ENCODE data around the gene TCF15. TPM values are rescaled to one million over a fixed set of nuclear protein-coding genes. Genes with fewer than 3 reads are reported as not detected.

The TCF15 gene
- total RNA-seq, 1 donor from 2014 or later: 0.50 TPM

- Mint-ChIP-seq H3K4me3 (ENCODE audit: unreplicated experiment) (no peak overlapping the region), H3K27me3 (ENCODE audit: low read depth) (peaks cover 60% of the 10 kb centered on the region), H3K9me3 (ENCODE audit: low read depth) (peaks cover 13% of the 10 kb centered on the region), H3K4me1 (ENCODE audit: low read depth) (peaks cover 4% of the 10 kb centered on the region), H3K27ac (ENCODE audit: unreplicated experiment) (no peak overlapping the region), H3K36me3 (ENCODE audit: low read depth) (peaks cover 5% of the 10 kb centered on the region)
- no peak for DNase-seq (ENCODE audit: low spot score)
- TF ChIP-seq CTCF (IDR thresholded peaks at IDR 0.05): no peak
Measured at GRCh38 chr20:615514-615913, 5.4 kb upstream of the TCF15 start.

DNA sequence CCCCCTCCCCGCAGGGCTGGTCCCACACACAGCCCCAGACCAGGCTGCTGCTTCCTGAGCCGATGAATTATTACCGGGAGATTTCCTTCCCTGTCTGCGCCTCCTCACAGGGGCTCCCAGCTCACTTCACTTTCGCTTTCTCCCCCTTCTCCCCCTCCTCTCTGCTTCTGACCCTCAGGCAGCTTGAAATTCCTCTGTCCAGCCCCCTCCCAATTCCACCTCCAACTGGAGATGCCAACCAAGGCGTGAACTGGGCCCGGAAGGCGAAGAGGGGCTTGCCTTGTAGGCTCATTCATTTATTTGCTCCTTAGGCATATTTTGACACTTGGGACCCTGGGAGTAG lies 1.7 kb upstream of the TCF15 start:
- peaks cover 50% of the 10 kb centered on the region for H3K27me3 Mint-ChIP-seq (ENCODE audit: low read depth)
- H3K4me3 Mint-ChIP-seq (ENCODE audit: unreplicated experiment): no peak overlapping the region
- no peak for TF ChIP-seq CTCF (IDR thresholded peaks at IDR 0.05)
- no peak overlapping the region for H3K27ac Mint-ChIP-seq (ENCODE audit: unreplicated experiment)
- no peaks in the 10 kb centered on the region for H3K9me3 Mint-ChIP-seq (ENCODE audit: low read depth)
- H3K4me1 Mint-ChIP-seq (ENCODE audit: low read depth): peaks cover 4% of the 10 kb centered on the region
- DNase-seq (ENCODE audit: low spot score): peak; percentile 20
- peaks cover 4% of the 10 kb centered on the region for H3K36me3 Mint-ChIP-seq (ENCODE audit: low read depth)

DNA sequence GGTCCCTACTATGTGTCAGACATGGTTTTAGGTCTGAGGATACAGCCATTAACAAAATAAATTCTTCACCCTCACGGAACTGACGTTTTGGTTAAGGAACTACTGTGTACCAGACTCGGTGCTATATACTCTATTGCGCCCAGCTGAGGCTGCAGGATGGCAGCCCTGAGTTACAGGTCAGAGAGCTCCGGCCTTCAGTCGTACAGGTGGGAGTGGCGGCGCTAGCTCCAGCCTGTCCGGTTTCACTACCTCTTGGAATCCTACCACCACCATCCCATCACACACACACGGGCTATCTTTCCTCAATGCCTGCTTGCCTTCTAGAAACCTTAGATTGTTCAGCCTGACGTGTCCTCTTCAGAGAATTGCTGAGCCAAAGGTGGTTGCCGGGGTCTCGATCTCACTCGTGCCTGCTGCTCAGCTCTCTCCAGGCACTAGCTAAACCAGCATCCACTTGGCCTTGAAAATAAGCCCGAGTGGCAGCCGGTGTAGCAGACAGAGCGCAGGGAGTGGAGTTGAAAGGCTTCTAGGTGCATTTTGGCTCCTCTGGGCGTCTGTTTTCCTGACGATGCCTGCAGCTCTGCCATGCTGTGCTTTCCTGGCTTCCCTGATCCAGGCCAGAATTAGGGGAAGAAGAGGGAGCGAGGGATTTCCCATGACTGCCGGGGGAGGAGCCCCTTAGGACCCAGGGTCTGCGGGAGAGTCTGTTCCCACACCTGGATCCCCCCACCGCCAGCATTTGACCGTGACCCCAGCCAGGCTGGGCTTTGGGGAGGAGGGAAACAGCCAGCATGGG lies 1.1 kb upstream of the TCF15 start:
- TF ChIP-seq CTCF (IDR thresholded peaks at IDR 0.05): no peak
- Mint-ChIP-seq H3K36me3 (ENCODE audit: low read depth) (peaks cover 4% of the 10 kb centered on the region), H3K27ac (ENCODE audit: unreplicated experiment) (no peak overlapping the region), H3K9me3 (ENCODE audit: low read depth) (no peaks in the 10 kb centered on the region), H3K4me1 (ENCODE audit: low read depth) (peaks cover 5% of the 10 kb centered on the region), H3K4me3 (ENCODE audit: unreplicated experiment) (peak overlapping the region; percentile 25), H3K27me3 (ENCODE audit: low read depth) (peaks cover 46% of the 10 kb centered on the region)
- DNase-seq (ENCODE audit: low spot score): peak; percentile 54

GRCh38 chr20:609371-609964 lies 641 bp downstream of the TCF15 start:
- H3K4me1 Mint-ChIP-seq (ENCODE audit: low read depth): peaks cover 15% of the 10 kb centered on the region
- peak overlapping the region; percentile 6 for H3K4me3 Mint-ChIP-seq (ENCODE audit: unreplicated experiment)
- no peak for DNase-seq (ENCODE audit: low spot score)
- no peak overlapping the region for H3K27ac Mint-ChIP-seq (ENCODE audit: unreplicated experiment)
- peaks cover 45% of the 10 kb centered on the region for H3K27me3 Mint-ChIP-seq (ENCODE audit: low read depth)
- no peak for TF ChIP-seq CTCF (IDR thresholded peaks at IDR 0.05)
- no peaks in the 10 kb centered on the region for H3K9me3 Mint-ChIP-seq (ENCODE audit: low read depth)
- peaks cover 4% of the 10 kb centered on the region for H3K36me3 Mint-ChIP-seq (ENCODE audit: low read depth)

DNA sequence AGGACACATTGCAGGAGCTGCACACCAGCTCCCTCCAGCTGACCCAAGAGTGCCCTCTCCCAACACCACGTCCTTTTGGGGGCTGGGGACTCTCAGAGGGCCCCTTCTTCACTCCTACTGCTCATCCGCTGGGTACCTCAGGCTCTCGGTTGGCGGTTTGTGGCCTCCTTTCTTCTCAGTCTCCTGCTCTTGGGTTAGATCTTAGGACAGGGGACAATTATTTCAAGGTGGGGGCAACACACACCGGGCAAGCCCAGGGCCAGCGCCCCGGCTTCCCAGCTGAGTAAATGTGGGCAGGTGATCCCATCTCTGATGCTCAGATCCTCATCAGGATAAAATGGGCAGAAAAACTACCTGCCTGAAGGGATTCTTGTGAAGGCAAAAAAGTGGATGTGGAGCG lies 1.1 kb downstream of the TCF15 start:
- TF ChIP-seq CTCF (IDR thresholded peaks at IDR 0.05): no peak
- no peak for DNase-seq (ENCODE audit: low spot score)
- Mint-ChIP-seq H3K27ac (ENCODE audit: unreplicated experiment) (no peak overlapping the region), H3K36me3 (ENCODE audit: low read depth) (peaks cover 4% of the 10 kb centered on the region), H3K4me1 (ENCODE audit: low read depth) (peaks cover 15% of the 10 kb centered on the region), H3K27me3 (ENCODE audit: low read depth) (peaks cover 45% of the 10 kb centered on the region), H3K4me3 (ENCODE audit: unreplicated experiment) (peak overlapping the region; percentile 6), H3K9me3 (ENCODE audit: low read depth) (no peaks in the 10 kb centered on the region)

Data from chondrocyte (in vitro differentiated cells).